HepG2 (cell line): Measurements from ENCODE around the gene TRIM28. TPM values are rescaled to one million over a fixed set of nuclear protein-coding genes. Genes with fewer than 3 reads are reported as not detected.

Experiments used
- FOXA3 ChIP-seq: IDR thresholded peaks from 2 replicates; pipeline ENCODE4 v1.6.1; 2016; ENCODE audit warnings: missing genetic modification reagents, missing compliant biosample characterization
- GFI1 ChIP-seq: sonication (generic); formaldehyde crosslinking; IDR thresholded peaks from 2 replicates; pipeline ENCODE4 v1.5.0; 2020; ENCODE audit warnings: missing genetic modification reagents, mild to moderate bottlenecking, borderline replicate concordance
- HOXA5 ChIP-seq: sonication (generic); formaldehyde crosslinking; IDR thresholded peaks from 2 replicates; pipeline ENCODE4 v1.4.0; 2020; ENCODE audit warnings: missing genetic modification reagents
- IRF1 ChIP-seq: sonication (generic); formaldehyde crosslinking; IDR thresholded peaks from 2 replicates; pipeline ENCODE4 v1.4.0; 2020; ENCODE audit warnings: low read depth, mild to moderate bottlenecking, missing genetic modification reagents
- IRF9 ChIP-seq: sonication (generic); formaldehyde crosslinking; IDR thresholded peaks from 2 replicates; pipeline ENCODE4 v1.8.0; 2022; ENCODE audit warnings: missing genetic modification reagents, mild to moderate bottlenecking, borderline replicate concordance
- ISL2 ChIP-seq: sonication (generic); formaldehyde crosslinking; IDR thresholded peaks from 2 replicates; pipeline ENCODE4 v1.5.0; 2020; ENCODE audit warnings: missing genetic modification reagents
- KAT7 ChIP-seq: IDR thresholded peaks from 2 replicates; pipeline ENCODE4 v1.6.1; 2018; ENCODE audit warnings: borderline replicate concordance, missing compliant biosample characterization
- KLF11 ChIP-seq: IDR thresholded peaks from 2 replicates; pipeline ENCODE4 v1.6.1; 2016; ENCODE audit warnings: missing compliant biosample characterization
- PHF20 ChIP-seq: sonication (generic); formaldehyde crosslinking; IDR thresholded peaks from 2 replicates; pipeline ENCODE4 v1.5.0; 2020; ENCODE audit warnings: mild to moderate bottlenecking, missing genetic modification reagents
- SMC3 ChIP-seq: IDR thresholded peaks from 2 replicates; pipeline ENCODE4 v1.6.1; 2011; ENCODE audit warnings: low read length, improper control_type of control experiment
- SP5 ChIP-seq: IDR thresholded peaks from 2 replicates; pipeline ENCODE4 v1.6.1; 2016; ENCODE audit warnings: low read depth, borderline replicate concordance
- THYN1 ChIP-seq: sonication (generic); formaldehyde crosslinking; IDR thresholded peaks from 2 replicates; pipeline ENCODE4 v1.8.1; 2023; ENCODE audit warnings: low read depth, mild to moderate bottlenecking, moderate library complexity, missing genetic modification reagents, borderline replicate concordance
- TRIM24 ChIP-seq: sonication (generic); formaldehyde crosslinking; IDR thresholded peaks from 2 replicates; pipeline ENCODE4 v1.8.0; 2022; ENCODE audit warnings: mild to moderate bottlenecking, missing genetic modification reagents
- XRCC5 ChIP-seq: fragments of 200-400 bp; formaldehyde crosslinking; optimal IDR thresholded peaks from 2 replicates; pipeline ENCODE3; 2017; ENCODE audit warnings: mild to moderate bottlenecking, low read length
- ZNF138 ChIP-seq: sonication (generic); formaldehyde crosslinking; IDR thresholded peaks from 2 replicates; pipeline ENCODE4 v1.5.0; 2020; ENCODE audit warnings: mild to moderate bottlenecking, low read depth, missing genetic modification reagents
- ZNF251 ChIP-seq: sonication (generic); formaldehyde crosslinking; IDR thresholded peaks from 2 replicates; pipeline ENCODE4 v1.9.0; 2021; ENCODE audit warnings: mild to moderate bottlenecking, missing genetic modification reagents
- ZNF256 ChIP-seq: sonication (generic); formaldehyde crosslinking; conservative IDR thresholded peaks from 2 replicates; pipeline ENCODE4 v1.4.0; 2020; ENCODE audit warnings: missing genetic modification reagents
- ZNF629 ChIP-seq: sonication (generic); formaldehyde crosslinking; conservative IDR thresholded peaks from 2 replicates; pipeline ENCODE4 v1.5.0; 2020; ENCODE audit warnings: missing genetic modification reagents
- polyA plus RNA-seq, 8 experiments: library from polyadenylated mRNA; depleted of rRNA in 3 of 8; stranded (reverse) in 7 of 8; unstranded in 1 of 8; fragments of >200 nt; fragmentation: Illumina TruSeq in 4 of 8; extraction: Trizol in 4 of 8; gene quantifications; 2 replicates each; pipeline versions ENCODE4 v1.2.1 to v1.2.3, GENCODE V29; 2011 to 2016; ENCODE audit warnings: low read depth in 4 of 8, missing spikeins in 1 of 8, mixed read lengths in 1 of 8; ENCODE audit not compliant: insufficient read depth in 1 of 8
- total RNA-seq, 5 experiments: library from RNA; depleted of rRNA; stranded (reverse); fragments of >200 nt; fragmentation: Illumina TruSeq; extraction: Trizol; gene quantifications; 2 replicates each; pipeline ENCODE4 v1.2.3, GENCODE V29; 2016; ENCODE audit warnings: low read depth in 1 of 5
- TF ChIP-seq, protein P1 (sequence below): sonication (generic); formaldehyde crosslinking; IDR thresholded peaks from 2 replicates; pipeline ENCODE4 v1.4.0; 2020; ENCODE audit warnings: missing genetic modification reagents, borderline replicate concordance
- TF ChIP-seq, protein P2 (sequence below): sonication (generic); formaldehyde crosslinking; IDR thresholded peaks from 2 replicates; pipeline ENCODE4 v1.9.0; 2021; ENCODE audit warnings: missing genetic modification reagents, borderline replicate concordance

The TRIM28 gene
- total and polyA plus RNA-seq, 2 of the 13 experiments (the other 11 are each of a cell fraction or from before 2014, with no cell fraction given), result 361 to 439 TPM

- TF ChIP-seq, protein P1, sequence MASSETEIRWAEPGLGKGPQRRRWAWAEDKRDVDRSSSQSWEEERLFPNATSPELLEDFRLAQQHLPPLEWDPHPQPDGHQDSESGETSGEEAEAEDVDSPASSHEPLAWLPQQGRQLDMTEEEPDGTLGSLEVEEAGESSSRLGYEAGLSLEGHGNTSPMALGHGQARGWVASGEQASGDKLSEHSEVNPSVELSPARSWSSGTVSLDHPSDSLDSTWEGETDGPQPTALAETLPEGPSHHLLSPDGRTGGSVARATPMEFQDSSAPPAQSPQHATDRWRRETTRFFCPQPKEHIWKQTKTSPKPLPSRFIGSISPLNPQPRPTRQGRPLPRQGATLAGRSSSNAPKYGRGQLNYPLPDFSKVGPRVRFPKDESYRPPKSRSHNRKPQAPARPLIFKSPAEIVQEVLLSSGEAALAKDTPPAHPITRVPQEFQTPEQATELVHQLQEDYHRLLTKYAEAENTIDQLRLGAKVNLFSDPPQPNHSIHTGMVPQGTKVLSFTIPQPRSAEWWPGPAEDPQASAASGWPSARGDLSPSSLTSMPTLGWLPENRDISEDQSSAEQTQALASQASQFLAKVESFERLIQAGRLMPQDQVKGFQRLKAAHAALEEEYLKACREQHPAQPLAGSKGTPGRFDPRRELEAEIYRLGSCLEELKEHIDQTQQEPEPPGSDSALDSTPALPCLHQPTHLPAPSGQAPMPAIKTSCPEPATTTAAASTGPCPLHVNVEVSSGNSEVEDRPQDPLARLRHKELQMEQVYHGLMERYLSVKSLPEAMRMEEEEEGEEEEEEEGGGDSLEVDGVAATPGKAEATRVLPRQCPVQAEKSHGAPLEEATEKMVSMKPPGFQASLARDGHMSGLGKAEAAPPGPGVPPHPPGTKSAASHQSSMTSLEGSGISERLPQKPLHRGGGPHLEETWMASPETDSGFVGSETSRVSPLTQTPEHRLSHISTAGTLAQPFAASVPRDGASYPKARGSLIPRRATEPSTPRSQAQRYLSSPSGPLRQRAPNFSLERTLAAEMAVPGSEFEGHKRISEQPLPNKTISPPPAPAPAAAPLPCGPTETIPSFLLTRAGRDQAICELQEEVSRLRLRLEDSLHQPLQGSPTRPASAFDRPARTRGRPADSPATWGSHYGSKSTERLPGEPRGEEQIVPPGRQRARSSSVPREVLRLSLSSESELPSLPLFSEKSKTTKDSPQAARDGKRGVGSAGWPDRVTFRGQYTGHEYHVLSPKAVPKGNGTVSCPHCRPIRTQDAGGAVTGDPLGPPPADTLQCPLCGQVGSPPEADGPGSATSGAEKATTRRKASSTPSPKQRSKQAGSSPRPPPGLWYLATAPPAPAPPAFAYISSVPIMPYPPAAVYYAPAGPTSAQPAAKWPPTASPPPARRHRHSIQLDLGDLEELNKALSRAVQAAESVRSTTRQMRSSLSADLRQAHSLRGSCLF, result peak; percentile 67; the same call in 1 of the 2 replicates
- TF ChIP-seq SP5 (CRISPR knock-in tag) (peak; percentile 60; the same call in 1 of the 2 replicates), ZNF138 (0 out of 2 replicates have a peak, but pooled peaks have one; percentile 66), IRF1 (no peak), KAT7 (CRISPR knock-in tag) (no peak; the same call in 1 of the 2 replicates), ZNF629 (CRISPR knock-in tag) (no peak), FOXA3 (no peak), ZNF256 (CRISPR knock-in tag) (no peak; the same call in 1 of the 2 replicates), TRIM24 (CRISPR knock-in tag) (no peak), HOXA5 (CRISPR knock-in tag) (peak; percentile 53; the same call in 1 of the 2 replicates), ZNF251 (CRISPR knock-in tag) (no peak), ISL2 (CRISPR knock-in tag) (0 out of 2 replicates have a peak, but pooled peaks have one; percentile 52), PHF20 (peak; percentile 55), GFI1 (CRISPR knock-in tag) (peak; percentile 73; the same call in 1 of the 2 replicates), XRCC5 (no peak), KLF11 (CRISPR knock-in tag) (0 out of 2 replicates have a peak, but pooled peaks have one; percentile 21), SMC3 (no peak), THYN1 (CRISPR knock-in tag) (no peak), IRF9 (CRISPR knock-in tag) (peak; percentile 54; the same call in 1 of the 2 replicates)
- TF ChIP-seq, protein P2, sequence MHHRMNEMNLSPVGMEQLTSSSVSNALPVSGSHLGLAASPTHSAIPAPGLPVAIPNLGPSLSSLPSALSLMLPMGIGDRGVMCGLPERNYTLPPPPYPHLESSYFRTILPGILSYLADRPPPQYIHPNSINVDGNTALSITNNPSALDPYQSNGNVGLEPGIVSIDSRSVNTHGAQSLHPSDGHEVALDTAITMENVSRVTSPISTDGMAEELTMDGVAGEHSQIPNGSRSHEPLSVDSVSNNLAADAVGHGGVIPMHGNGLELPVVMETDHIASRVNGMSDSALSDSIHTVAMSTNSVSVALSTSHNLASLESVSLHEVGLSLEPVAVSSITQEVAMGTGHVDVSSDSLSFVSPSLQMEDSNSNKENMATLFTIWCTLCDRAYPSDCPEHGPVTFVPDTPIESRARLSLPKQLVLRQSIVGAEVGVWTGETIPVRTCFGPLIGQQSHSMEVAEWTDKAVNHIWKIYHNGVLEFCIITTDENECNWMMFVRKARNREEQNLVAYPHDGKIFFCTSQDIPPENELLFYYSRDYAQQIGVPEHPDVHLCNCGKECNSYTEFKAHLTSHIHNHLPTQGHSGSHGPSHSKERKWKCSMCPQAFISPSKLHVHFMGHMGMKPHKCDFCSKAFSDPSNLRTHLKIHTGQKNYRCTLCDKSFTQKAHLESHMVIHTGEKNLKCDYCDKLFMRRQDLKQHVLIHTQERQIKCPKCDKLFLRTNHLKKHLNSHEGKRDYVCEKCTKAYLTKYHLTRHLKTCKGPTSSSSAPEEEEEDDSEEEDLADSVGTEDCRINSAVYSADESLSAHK, result no peak
Measured at GRCh38 chr19:58558623-58559274, 14.9 kb downstream of the TRIM28 start (continued).
